ENCODE results near the gene COBL.

Gene COBL

DNA sequence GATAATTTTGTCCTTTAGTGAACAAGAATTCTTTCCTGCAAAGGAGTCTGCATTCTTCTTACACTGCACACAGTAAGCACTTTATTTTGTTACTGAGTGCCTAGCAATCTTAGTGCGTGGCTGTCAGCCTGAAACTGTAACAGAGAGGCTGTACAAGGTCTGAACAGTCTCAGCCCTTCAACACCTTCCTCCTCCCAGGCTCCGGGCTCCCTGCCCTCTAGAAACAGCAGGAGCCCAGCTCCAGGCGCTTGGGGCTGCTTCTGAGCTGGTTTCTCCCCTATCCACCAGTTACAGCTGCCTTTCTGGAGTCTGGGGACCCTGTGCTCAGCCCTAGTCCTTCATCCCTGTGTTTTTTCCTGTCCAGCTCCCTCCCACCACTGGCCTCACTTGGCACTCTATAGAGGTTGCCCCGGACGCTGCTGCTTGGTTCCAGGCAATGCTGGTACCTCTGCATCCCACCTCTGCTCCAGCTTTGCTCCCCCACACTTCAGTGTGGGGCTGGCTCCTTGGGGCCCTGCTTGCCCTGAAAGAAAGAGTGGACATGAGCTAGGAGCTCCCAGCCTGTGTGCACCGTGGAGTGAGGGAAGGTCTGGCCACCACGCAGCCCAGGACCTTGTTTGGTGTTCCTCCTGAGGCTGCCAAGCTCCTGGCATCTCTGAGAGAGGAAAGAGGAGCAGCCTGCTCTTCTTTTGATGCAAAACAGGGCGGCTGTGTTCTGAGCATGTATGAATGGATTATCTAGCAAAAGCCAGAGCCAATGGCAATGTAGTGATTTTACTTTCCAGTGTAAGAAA lies 282.7 kb downstream of the COBL start:
- DNase-seq, result no peak

DNA sequence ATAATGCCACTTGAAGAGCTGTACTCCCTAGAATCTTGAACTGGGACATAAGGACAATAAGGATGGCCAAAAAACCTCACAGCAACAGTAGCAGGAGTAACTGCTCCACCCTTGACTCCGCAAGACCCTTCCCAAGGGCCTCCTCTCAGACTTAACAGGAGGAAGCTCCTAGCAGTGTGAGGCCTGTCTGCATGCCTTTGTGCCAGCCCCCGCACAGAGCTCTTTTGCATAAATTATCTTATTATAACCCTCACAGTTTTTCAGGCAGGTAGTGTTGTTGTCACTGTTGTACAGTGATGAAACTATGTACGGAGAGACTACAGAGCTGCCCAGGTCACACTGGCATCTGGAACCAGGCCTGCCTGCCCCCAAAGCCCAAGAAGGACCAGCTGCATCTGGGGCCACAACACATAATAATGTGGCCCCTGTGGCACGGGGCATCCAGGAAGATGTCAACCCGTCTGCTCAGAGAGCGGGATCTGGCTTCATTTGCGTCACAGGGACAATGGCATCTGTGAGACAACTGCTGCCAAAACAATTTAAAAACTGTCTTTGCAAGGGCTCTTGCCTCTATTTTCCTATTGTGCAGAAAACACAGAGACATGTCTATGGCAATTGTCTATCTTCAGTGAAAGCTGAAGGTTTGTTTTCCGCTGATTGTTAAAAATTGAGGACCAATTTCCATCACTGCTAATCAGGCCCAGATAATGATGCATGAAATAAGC lies 284.7 kb downstream of the COBL start:
- no peak for DNase-seq

DNA sequence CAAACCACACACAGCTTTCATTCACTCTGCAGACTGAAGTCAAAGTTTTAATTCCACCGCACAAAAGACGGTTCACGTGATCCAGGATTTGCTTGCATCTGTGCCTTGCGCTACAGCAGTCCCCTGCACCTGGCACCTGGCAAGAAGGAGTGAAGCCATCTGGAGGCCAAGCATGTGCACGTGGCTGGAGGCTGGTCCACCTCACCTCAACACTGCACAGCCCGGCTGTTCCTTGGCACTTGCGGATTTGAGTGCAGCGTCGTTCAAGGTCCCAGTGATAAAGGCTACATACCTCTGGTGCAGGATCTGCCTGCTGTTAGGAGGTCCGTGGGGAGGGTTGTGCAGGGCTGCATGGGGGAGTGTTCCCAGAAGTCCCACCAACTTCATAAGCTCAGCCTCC lies 285.4 kb downstream of the COBL start:
- no peak for DNase-seq

DNA sequence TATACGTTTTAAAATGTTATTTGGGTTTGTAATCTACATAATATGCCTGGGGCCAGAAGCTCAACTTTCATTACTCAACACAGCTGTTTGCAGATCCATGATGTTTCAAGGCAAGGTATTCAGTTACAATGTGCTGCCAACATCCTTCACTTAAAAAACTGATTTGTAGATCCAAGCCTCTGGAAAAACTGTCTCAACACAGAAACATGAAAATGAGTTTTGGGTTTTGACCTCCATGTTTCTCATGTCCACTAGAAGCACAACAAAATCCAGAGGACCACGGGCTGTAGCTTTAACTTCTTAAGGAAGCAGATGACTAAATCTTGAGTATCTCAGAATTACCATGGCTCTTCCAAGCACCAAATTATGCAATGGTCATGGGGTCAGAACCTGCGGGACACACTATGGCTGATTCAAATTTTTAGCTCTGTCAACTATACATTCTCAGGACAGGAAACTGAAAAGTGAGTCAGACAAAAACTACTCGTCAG lies 286.9 kb downstream of the COBL start:
- no peak for DNase-seq

DNA sequence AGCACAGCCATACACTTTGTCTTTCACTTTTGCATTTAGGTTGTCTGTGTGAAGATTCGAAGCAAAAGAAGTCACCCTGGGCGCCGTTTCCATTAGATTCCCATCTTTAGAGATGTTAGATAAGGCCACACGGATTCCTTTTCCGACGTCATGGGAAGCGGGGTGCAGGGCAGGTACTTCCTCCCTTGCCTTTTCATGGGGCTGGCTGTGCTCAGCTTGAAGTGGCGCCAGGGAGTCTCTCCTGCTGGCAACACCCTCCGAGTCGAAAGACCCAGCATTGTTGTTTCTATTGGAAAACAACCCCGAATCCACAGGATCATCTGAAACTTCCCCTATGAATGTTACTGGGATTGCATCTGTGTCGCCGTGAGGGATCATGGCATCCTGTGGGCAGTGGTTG lies 287.5 kb downstream of the COBL start:
- DNase-seq, result no peak

DNA sequence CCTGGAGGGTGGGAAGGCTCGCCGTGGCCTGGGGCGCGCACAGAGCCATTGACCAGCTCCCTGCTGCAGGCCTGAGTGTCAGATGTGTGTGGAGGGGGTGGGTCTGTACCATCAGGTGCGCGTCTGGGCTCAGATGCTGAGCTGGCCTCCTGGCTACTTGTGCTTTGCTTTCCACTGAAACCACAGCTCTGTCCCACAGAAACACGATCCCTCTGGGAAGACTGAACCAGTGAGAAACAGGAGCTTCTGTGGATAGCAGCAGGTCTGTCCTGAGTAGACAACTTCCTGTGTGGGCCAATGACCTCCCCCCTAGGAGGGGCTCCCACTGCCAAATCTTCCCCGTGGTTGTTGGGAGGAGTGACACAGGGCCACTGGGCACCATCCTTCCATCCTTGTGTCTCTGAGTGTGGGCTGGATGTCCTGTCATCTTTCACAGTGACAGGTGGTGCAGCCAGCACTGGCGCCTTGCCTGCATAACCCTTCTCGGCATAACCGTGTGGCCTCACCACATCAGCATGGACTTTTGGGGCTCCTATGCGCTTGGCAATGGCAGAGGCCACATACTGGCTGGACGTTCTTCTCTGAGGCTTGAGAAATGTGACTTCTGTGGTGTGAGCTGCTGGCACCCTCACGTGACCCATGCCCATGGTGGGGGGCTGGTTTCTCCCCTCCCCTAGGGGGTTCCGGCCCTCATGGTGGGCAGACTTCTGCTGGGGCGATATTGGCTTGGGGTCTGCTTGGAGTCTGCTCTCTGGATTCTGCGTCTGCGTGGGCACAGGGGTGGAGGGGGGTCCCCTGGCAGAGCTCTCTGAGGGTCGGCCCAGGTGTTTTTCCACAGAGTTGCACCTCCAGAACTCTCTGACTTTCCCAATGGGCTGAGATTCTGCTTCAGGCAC lies 288.4 kb downstream of the COBL start:
- no peak for DNase-seq

DNA sequence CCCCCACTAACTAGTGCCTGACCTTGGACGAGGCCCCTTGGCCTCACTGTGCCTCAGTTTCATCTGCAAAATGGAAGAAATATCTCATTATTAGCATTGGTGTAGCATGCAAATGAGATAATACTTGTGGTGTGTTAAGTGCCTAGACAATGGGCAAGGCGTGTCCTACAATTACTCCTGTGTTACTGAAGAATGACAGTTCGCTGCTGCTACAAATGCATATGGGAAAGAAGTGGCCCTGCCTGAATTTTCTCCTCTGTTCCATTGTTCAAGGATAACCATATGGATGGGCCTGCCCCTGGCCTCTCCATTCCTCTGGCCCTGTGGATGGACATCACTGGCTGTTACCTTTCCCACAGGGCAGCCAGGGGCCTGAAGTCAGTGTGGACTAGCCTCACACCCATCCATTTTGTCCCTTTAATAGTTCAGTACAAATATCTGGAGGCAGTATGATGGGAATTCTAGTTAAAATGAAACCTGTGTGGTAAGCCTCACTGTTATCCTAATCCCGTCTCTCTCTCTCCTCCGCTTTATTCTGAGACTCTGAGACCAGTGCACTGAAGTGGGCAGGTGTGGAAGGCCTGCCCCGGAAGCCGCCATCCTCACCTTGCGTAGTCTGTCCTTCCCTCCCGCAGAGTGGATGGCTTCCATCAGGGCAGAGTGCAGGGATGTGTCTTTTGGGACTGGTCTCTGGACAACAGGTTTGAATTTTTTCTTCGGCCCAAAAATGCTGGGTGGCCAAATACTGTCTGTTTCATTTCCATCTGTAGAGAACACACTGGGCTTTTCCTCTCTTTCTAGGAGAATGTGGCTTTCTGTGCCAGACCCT lies 289.3 kb downstream of the COBL start:
- no peak for DNase-seq

DNA sequence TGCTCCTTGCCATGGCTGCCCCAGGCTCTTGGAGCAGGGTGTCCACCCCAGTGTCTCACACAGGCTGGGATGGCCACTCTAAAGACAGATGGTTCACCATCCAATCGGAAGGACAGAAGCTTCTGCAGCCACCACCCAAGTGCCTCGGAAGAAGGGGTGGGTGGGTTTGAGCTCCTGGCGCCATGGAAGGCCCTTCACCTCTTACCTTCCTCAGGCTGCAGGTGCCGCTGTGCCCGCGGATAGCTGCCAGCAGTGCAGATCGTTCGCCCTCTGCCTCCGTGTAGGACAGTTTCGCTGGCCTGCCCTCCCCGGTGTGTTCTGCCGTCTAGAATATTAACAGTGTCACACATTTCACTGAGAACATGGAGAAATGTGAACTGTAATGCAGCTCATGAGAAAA lies 290.3 kb downstream of the COBL start:
- no peak for DNase-seq

DNA sequence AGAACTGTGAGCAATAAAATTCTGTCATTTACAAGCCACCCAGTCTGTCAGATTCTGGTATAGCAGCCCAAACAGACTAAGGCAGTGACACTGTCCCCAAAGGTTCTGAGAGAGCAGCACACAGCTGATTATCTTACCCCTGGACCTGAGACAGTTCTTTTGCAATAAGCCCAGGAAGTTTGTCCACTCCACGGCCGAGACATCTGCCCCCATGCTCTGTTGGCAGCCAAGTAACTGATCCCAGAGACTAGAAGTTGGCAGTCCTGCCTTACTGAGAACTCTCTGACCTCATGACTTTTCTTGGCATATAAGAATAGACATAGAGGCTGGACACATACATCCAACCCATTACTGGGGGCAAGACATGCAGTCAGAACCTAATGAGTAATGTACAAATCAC lies 290.9 kb downstream of the COBL start:
- no peak for DNase-seq

DNA sequence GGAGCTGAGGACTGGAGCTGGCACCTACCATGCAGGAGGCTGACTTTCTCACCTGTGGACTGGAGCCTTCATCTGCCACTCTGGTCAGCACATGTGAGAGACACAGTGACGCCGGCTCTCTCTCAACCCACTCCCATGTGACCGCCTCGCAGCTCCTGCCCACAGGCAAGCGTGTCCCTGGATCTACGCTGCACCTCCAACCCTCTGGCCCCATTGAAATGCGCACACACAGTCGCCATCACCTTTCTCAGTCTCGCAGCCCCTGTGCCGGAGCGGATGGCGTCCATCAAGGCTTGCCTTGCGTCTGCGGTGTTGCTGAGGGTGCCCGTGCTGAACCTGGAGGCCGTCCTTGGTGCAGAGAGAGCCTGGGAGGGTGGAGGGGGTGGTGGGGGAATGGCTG lies 291.7 kb downstream of the COBL start:
- DNase-seq, result no peak

DNA sequence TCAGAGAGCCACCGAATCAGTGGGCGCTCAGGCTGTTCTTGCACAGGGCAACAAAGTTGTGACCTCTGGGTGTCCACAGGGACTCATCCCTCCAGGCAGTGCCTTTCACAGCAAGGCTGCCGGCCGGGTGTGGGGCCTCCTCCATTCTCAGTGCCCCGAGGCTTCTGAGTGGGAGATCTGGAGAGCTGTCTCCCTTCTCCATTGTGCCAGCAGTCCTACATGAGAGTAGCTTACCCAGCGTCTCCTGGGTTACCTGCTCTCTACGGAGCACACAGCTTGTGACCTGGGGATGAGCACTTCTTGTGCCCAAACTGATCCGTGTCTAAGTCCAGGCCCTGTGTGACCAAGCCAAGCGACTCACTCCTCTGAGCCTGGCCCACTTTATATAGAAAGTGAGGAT lies 293.1 kb downstream of the COBL start:
- no peak for DNase-seq

DNA sequence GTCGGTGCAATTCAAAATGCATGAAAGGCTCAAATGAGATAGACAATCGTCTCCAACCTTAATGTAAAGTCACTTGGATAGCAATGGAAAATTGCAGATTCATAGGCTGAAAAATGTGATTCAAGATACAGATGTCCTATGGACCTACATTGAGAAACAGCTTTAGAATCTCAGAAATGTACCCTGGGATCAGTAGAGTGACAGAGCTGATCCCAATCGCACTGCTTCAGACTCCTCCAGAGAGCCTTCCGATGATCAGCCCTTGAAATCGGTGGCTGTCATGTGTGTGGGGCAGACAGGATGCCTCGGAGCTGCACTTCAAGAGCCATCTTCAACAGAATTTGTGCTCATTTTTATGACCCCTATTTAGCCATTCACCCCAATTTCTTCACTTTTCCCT lies 293.8 kb downstream of the COBL start:
- DNase-seq, result no peak

DNA sequence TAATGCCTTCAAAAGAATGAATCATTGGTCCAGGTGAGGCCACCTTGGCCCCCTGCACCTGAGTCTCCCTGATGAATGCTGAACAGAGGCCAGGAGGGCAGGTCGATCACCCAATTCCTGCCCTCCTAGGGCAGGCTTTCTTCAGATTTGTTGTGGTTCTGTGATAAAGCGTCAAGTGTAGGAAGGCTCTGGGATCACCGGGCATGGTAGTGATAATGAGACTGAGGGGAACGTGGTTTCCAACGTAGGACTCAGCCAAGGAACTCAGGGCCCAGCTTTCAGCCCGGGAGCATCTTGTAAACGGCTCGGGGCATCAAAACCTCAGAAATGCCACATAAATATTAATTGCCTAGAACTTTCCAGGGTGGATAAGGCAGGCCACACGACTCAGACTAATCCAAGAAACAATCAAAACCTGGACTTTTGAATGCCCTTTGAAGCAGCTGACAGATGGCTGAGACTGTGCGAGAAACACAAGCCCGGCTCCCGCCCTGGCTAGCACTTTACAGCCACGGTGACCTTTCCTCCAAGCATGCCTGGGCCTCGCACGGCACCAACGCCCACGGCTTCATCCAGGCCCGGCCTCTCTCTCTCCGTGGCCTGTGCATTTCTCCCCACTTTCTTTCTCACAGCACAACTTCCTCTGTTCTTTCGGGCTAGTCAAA lies 294.6 kb downstream of the COBL start:
- DNase-seq, result no peak

DNA sequence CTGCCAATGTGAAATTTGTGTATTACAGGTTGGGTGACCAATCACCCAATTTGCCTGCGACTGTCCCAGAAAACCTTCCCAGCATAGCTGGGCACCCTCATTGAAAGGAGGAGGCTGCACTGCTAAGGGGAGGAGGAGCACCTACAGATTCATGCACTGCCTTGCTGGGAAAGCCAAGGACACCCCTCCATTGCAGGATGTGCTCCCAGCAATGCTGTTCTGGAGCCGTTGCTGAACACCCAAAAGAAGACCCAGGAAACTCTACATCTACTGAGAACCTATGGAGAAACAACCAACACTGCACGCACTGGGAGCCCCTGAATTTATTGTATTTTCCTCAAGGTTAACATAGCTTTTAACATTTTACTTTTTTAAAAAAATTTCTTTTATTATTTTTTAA lies 295.7 kb downstream of the COBL start:
- no peak for DNase-seq

DNA sequence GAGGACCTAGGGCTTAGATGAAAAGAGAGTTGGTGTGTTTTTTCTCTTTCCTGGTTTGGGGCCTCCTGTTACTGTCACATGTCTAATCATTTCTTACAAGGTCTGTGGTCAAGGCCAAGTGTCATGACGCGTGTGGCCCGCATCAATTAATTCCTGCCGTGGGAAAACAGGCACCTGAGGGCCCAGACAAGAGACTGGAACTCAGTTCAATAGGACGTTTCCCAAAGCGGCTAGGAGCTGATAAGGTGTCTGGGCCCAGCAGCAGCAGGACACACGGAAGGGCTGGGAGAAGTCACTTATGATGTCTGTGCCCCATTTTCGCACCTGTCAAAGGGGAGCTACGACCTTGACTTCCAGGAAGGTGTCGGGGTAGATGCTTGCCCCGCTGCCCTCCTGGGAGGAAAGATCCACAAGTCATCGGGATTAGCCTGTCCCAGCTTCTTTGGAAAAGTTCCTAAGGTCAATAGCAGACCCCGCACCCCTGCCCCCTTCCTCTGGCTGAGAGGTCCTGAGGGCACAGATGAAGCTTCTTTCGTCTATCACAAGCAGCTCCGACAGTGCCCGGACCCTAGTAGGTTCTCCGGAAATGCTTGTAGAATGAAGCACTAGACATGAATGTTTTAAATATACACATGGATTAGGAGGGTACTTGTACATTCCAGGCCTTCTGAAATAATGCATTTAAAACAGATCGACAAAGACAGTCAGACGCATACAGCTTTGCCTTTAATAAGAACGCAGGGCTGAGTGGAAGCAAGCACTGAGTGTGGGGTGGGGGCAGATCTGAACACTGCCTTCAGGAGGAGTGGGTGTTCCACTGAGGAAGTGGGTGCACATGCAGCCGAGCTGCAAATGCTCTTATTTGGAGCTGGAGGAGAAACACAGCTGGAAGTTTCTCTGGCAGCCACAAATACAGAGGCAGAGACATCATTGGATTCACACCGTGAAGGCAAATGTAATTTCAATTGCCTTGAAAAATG lies 296.4 kb downstream of the COBL start:
- DNase-seq, result no peak

DNA sequence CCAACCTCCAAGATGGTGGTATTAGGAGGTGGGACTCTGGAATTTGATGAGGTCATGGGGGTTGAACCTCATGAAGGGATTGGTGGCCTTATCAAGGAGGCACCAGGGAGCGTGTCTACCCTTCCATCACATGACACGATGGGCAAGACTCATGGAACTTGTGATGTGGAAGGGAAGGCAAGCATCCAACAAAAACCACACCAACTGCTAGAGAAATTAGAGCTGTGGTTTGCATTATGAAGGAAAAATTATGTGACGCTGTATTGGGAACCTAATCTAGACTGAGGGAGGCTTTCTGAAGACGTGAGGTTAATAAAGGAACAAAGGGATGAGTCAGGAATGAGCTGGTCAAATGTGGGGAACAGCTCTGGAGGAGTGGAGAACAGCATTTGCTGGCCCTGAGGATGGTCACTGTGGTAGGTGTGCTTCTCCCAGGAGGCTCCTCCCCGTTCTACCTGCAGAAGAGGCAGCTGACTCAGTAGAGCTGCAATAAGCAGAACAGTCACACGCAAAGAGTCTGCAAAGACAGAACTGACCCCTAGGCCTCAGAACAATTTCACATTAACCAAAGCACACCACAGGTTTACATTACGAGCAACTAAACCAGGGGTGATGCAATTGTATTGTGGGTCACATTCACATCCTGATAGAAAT lies 297.3 kb downstream of the COBL start:
- no peak for DNase-seq

DNA sequence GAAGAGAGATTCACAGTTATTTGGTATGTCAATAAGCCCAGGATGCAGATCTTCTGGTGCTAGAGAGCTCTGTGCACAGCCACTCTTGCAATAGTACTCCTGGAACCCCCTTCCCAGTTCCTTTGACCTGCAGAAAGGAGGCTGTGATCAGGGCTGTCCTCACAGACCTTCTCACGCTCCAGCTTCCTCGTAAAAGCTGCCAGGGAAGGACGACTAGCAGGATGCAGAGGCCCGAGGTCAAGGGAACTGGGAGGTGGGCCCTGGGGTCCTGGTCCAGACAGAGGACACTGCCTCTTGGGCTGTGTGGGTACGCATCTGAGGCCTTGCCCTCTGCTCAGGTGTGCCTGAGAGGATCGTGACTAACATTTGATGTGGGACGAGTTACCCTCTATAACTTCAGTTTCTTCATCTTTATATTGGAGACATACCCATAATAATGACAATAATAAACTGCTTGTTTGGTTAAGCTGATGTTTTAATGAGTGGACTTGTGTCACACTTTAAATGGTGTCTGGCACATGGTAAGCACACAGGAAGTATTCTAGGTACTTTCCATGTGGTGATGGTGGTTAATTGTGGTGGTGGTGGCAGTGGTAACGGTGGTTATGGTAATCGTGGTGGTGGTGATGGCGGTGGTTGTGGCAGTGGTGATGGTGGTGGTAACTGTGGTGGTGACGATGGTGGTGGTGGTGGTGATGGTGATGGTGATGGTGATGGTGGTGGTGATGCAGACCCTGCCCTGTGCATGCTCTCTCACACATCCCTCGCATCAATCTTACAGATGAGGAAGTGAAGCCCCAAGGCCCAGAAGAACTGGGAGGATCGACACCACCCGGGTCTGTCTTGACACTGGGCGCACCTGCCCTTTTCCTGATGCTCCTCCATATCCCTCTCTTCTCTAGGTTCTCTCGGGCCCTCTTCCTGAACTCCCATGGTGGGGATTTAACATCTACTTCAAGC lies 298.8 kb downstream of the COBL start:
- DNase-seq, result no peak

DNA sequence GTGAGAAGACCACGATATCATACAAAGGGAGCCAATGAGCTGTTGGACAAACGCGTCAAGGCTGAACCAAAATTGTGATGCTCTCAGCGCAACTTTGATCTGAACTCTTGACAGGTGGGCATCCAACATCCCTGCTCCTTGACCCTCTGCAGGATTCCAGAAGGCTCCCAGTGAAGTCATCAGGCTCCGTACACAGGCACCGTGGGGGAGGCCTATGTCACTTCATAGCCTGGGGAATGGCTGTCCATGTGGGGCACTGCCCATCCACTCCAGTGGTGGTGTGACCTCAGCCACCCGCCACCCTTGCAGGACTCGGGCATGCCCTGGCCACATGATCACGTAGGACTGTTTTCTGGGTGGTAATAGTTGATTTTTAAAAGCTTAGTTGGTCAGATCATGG lies 300.1 kb downstream of the COBL start:
- DNase-seq, result no peak

DNA sequence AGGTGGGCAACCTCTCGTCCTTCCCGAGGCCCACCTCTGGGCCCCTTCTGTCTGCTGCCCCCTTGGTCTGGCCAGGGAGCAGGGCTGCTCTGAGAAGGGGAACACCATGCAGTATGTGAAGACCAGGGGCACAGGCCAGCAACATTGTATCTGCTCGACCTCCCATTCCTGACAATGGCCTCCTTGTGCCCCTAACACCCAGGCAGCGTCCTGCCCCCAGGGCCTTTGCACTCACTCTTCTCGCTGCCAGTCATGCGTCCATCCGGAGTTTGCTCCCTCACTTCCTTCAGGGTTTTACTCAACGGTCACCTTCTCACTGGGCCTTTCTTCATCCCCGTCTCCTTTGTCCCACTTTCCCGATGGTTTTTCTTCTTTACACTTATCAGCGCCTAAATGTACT lies 301.0 kb downstream of the COBL start:
- DNase-seq, result no peak

All from CD4-positive, alpha-beta T cell treated with Interleukin-17A for 4 hours (primary cell).